NCI-H187 treated with DMSO at 0.1 percent for 48 hours (cell line): ENCODE data around the gene PRAMEF18.
"Not testable (repeated sequence)": the region's sequence is repeated elsewhere in the genome, so short reads cannot be mapped to it uniquely, and the experiment has no call there.

Source experiments
- DNase-seq: peaks from one replicate; lab custom pipeline; 2025; lab: John Stamatoyannopoulos, UW

The PRAMEF18 gene

DNA sequence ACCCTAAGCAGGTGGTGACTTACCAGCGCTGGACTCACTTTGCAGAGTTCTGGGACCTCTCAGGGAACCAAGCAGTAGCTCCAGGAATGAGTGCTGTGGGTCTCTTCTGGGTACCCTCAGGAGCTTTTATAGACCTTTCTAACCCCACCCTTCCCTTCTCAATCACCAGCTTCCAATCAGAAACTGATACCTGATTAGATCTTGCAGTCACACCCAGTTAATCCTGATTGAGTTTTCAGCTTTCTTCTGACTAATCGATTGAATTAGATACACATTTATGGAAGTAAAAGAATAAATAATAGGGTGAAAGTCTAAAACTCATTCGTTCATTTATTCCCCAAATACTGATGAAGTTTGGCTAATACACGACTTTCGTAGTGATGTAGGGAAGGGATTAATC, 24.6 kb downstream of the PRAMEF18 start, which contains the start of gene PRAMEF13:
TSS of gene PRAMEF13 (minus strand) at position 101 of the 400 bp plus-strand sequence. CDS start 1,820 bp downstream, outside the sequence.
- not testable (repeated sequence) for DNase-seq
